ENCODE results near the gene RBM4. TPM values are rescaled to one million over a fixed set of nuclear protein-coding genes. Genes with fewer than 3 reads are reported as not detected.

Gene RBM4
- total RNA-seq, 1 experiment from 2014 or later, result 272 TPM

DNA sequence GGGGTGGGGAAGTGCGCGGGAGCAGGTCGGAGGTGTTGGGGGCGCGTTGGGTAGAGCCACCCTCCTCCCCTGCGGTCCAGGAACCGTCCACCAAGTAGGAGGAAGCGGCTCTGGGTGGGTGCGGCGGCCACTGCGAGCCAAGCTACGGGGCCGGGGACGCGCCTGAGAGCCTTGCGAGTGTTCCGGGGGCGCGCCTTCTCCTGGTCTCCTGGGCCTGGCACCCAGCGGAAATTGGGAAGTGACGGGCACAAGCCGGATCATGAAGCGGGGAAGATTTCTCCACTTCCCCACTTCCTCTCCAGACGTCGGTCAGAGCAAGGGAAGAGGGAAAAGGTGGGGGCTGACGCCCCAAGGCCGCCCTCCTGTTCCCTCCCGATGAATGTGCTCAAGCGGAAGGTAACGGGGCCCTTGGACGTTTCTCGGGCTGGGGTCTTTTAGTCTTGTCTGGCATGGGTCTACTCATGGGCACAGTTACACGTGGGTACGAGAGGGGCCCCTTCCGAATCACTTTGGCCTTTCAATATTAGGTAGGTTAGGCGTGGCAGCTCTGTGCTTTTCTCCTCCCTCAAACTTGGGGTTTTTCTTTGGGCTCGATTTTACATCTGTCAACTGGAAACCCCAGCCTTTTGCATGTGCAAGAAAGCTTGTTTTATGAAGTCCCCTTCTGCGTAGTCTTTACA is 21.2 kb upstream of the RBM4 start:
- no CpG with 5 or more reads among the region's 38 CpGs for WGBS (ENCODE audit: extremely low coverage, insufficient read length, low lambda C conversion rate)
- H2AFZ ChIP-seq (ENCODE audit: low read length), result no peak overlapping the region
- H3K27ac ChIP-seq (ENCODE audit: insufficient read length, low read depth, low read length), result no peak overlapping the region

More for the DNA sequence above, 21.2 kb upstream of the RBM4 start:
- peaks cover 49% of the 10 kb centered on the region for H3K79me2 ChIP-seq (ENCODE audit: insufficient read depth, low read length)
- H3K79me1 ChIP-seq (ENCODE audit: insufficient read depth, low read depth, low read length, poor library complexity, severe bottlenecking), result peaks cover 6% of the 10 kb centered on the region
- no peak overlapping the region for H2BK12ac ChIP-seq (ENCODE audit: insufficient read length, low read depth, low read length)
- no peak overlapping the region for H2AK5ac ChIP-seq (ENCODE audit: insufficient read length, low read length)
- no peak overlapping the region for H4K8ac ChIP-seq (replicated peaks; ENCODE audit: insufficient read length, low read depth, low read length)
- no peaks in the 10 kb centered on the region for H3K27me3 ChIP-seq (ENCODE audit: insufficient read depth, low read length)
- peak overlapping the region; percentile 31 for H3K18ac ChIP-seq (ENCODE audit: insufficient read length, low read depth, low read length)
- no peak overlapping the region for H2BK15ac ChIP-seq (ENCODE audit: low read depth, low read length)
- no peak overlapping the region for H3K4ac ChIP-seq (ENCODE audit: low read depth, low read length)
- peak overlapping the region; percentile 97 to 98 for H3K4me3 Mint-ChIP-seq
- H3K4me1 ChIP-seq (ENCODE audit: insufficient read depth, low read length), result no peaks in the 10 kb centered on the region; the same call in 1 of the 2 replicates
- no peak for DNase-seq
- H3K27me3 Mint-ChIP-seq (ENCODE audit: low read depth), result no peaks in the 10 kb centered on the region
- no peak overlapping the region for H2BK20ac ChIP-seq (ENCODE audit: low read depth, low read length, poor library complexity, severe bottlenecking)
- no peak overlapping the region for H2BK5ac ChIP-seq (ENCODE audit: insufficient read length, low read length)
- no peak overlapping the region for H4K91ac ChIP-seq (ENCODE audit: insufficient read length, low read depth, low read length)
- peak overlapping the region; percentile 86 for H3K4me2 ChIP-seq (ENCODE audit: insufficient read depth, insufficient read length, low read length)
- no peaks in the 10 kb centered on the region; a peak in 2 of 5 replicates for H3K9me3 Mint-ChIP-seq
- H3K4me1 Mint-ChIP-seq, result peaks cover 30 to 45% of the 10 kb centered on the region in 2 experiments
- H3T11ph ChIP-seq (ENCODE audit: low read length), result no peak overlapping the region
- peak overlapping the region; percentile 91 for H3K9ac ChIP-seq (ENCODE audit: extremely low read depth, insufficient read length, low read length)
- H3K27ac Mint-ChIP-seq, result peak overlapping the region; percentile 99 to 100 (median 99)
- H3K14ac ChIP-seq (ENCODE audit: insufficient read depth, low read length), result peak overlapping the region; percentile 98; the same call in 1 of the 2 replicates
- no peaks in the 10 kb centered on the region for H3K9me3 ChIP-seq (ENCODE audit: control insufficient read depth, low read depth, low read length)
- no peak overlapping the region for H4K5ac ChIP-seq (ENCODE audit: insufficient read length, low read depth, low read length)
- no peak overlapping the region for H3K56ac ChIP-seq (ENCODE audit: insufficient read length, low read depth, low read length)
- no peak overlapping the region for H3K23ac ChIP-seq (ENCODE audit: insufficient read length, low read depth, low read length)
- peaks cover 14% of the 10 kb centered on the region for H3K23me2 ChIP-seq (ENCODE audit: insufficient read length, low read depth, low read length, poor library complexity, severe bottlenecking)
- H3K36me3 Mint-ChIP-seq (ENCODE audit: insufficient read depth in 1 of 3, low read depth in 3 of 3), result peaks cover 27 to 51% (median 41%) of the 10 kb centered on the region in 3 experiments
- no peak overlapping the region for H2BK120ac ChIP-seq (ENCODE audit: low read depth, low read length, poor library complexity, severe bottlenecking)
- TF ChIP-seq, protein P1, sequence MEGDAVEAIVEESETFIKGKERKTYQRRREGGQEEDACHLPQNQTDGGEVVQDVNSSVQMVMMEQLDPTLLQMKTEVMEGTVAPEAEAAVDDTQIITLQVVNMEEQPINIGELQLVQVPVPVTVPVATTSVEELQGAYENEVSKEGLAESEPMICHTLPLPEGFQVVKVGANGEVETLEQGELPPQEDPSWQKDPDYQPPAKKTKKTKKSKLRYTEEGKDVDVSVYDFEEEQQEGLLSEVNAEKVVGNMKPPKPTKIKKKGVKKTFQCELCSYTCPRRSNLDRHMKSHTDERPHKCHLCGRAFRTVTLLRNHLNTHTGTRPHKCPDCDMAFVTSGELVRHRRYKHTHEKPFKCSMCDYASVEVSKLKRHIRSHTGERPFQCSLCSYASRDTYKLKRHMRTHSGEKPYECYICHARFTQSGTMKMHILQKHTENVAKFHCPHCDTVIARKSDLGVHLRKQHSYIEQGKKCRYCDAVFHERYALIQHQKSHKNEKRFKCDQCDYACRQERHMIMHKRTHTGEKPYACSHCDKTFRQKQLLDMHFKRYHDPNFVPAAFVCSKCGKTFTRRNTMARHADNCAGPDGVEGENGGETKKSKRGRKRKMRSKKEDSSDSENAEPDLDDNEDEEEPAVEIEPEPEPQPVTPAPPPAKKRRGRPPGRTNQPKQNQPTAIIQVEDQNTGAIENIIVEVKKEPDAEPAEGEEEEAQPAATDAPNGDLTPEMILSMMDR (conservative IDR thresholded peaks at IDR 0.05), result no peak
- H4K20me1 ChIP-seq (ENCODE audit: control insufficient read depth, insufficient read depth, insufficient read length), result no peaks in the 10 kb centered on the region
